IPS-18a (cell line): ENCODE measurements around the gene MFAP5.

Source experiments
- H3K27ac ChIP-seq: one replicate; pipeline ENCODE4 v1.5.1; 2013; ENCODE audit warnings: low read length
- H3K27me3 ChIP-seq: one replicate; pipeline ENCODE4 v1.6.1; 2013; ENCODE audit warnings: mild to moderate bottlenecking, low read length; ENCODE audit not compliant: control insufficient read depth, insufficient read depth
- H3K36me3 ChIP-seq: one replicate; pipeline ENCODE4 v1.6.1; 2013; ENCODE audit warnings: low read depth, low read length; ENCODE audit not compliant: control insufficient read depth
- H3K4me1 ChIP-seq: one replicate; pipeline ENCODE4 v1.6.1; 2013; ENCODE audit warnings: low read depth, low read length; ENCODE audit not compliant: control insufficient read depth
- H3K4me3 ChIP-seq: one replicate; pipeline ENCODE4 v1.5.1; 2013; ENCODE audit warnings: low read length
- H3K9ac ChIP-seq: one replicate; pipeline ENCODE4 v1.6.1; 2013; ENCODE audit warnings: mild to moderate bottlenecking, low read length, moderate library complexity
- H3K9me3 ChIP-seq: one replicate; pipeline ENCODE4 v1.6.1; 2013; ENCODE audit warnings: low read depth, low read length; ENCODE audit not compliant: control insufficient read depth

Gene MFAP5

GRCh38 chr12:8695116-8695515, 32.5 kb upstream of the MFAP5 start:
- Histone ChIP-seq H3K4me3 (no peak overlapping the region), H3K9me3 (no peaks in the 10 kb centered on the region), H3K4me1 (peaks cover 44% of the 10 kb centered on the region), H3K27ac (no peak overlapping the region), H3K36me3 (peaks cover 2% of the 10 kb centered on the region), H3K27me3 (no peaks in the 10 kb centered on the region), H3K9ac (no peak overlapping the region)

GRCh38 chr12:8692573-8692972, 29.9 kb upstream of the MFAP5 start:
- Histone ChIP-seq H3K9me3 (no peaks in the 10 kb centered on the region), H3K4me3 (peak overlapping the region; percentile 4), H3K4me1 (peaks cover 49% of the 10 kb centered on the region), H3K27me3 (no peaks in the 10 kb centered on the region), H3K36me3 (no peaks in the 10 kb centered on the region), H3K27ac (peak overlapping the region; percentile 85), H3K9ac (peak overlapping the region; percentile 47)

- no peaks in the 10 kb centered on the region for H3K9me3 ChIP-seq
- H3K4me3 ChIP-seq = no peak overlapping the region
- no peak overlapping the region for H3K27ac ChIP-seq
- H3K9ac ChIP-seq = peak overlapping the region; percentile 26
- peaks cover 48% of the 10 kb centered on the region for H3K4me1 ChIP-seq
- no peaks in the 10 kb centered on the region for H3K27me3 ChIP-seq
- no peaks in the 10 kb centered on the region for H3K36me3 ChIP-seq
Measured at GRCh38 chr12:8689681-8690080, 27.1 kb upstream of the MFAP5 start.

GRCh38 chr12:8687846-8688601, 25.4 kb upstream of the MFAP5 start:
- no peak overlapping the region for H3K4me3 ChIP-seq
- peak overlapping the region; percentile 39 for H3K9ac ChIP-seq
- H3K27ac ChIP-seq = no peak overlapping the region
- H3K36me3 ChIP-seq = no peaks in the 10 kb centered on the region
- H3K27me3 ChIP-seq = no peaks in the 10 kb centered on the region
- H3K9me3 ChIP-seq = no peaks in the 10 kb centered on the region
- peaks cover 46% of the 10 kb centered on the region for H3K4me1 ChIP-seq

- H3K9me3 ChIP-seq = no peaks in the 10 kb centered on the region
- peaks cover 36% of the 10 kb centered on the region for H3K4me1 ChIP-seq
- no peak overlapping the region for H3K9ac ChIP-seq
- no peaks in the 10 kb centered on the region for H3K36me3 ChIP-seq
- no peak overlapping the region for H3K4me3 ChIP-seq
- H3K27me3 ChIP-seq = no peaks in the 10 kb centered on the region
- H3K27ac ChIP-seq = no peak overlapping the region
Measured at GRCh38 chr12:8685051-8685450, 22.4 kb upstream of the MFAP5 start.

GRCh38 chr12:8681129-8681884, 18.7 kb upstream of the MFAP5 start:
- Histone ChIP-seq H3K4me1 (peaks cover 10% of the 10 kb centered on the region), H3K9ac (no peak overlapping the region), H3K27me3 (no peaks in the 10 kb centered on the region), H3K4me3 (no peak overlapping the region), H3K36me3 (no peaks in the 10 kb centered on the region), H3K27ac (no peak overlapping the region), H3K9me3 (no peaks in the 10 kb centered on the region)

GRCh38 chr12:8680533-8680932, 17.9 kb upstream of the MFAP5 start:
- no peak overlapping the region for H3K27ac ChIP-seq
- no peaks in the 10 kb centered on the region for H3K36me3 ChIP-seq
- H3K4me1 ChIP-seq = peaks cover 10% of the 10 kb centered on the region
- H3K9me3 ChIP-seq = no peaks in the 10 kb centered on the region
- H3K27me3 ChIP-seq = no peaks in the 10 kb centered on the region
- no peak overlapping the region for H3K9ac ChIP-seq
- H3K4me3 ChIP-seq = no peak overlapping the region

GRCh38 chr12:8678661-8679111, 16.1 kb upstream of the MFAP5 start:
- Histone ChIP-seq H3K36me3 (no peaks in the 10 kb centered on the region), H3K9ac (no peak overlapping the region), H3K27ac (no peak overlapping the region), H3K9me3 (no peaks in the 10 kb centered on the region), H3K4me1 (peaks cover 10% of the 10 kb centered on the region), H3K4me3 (no peak overlapping the region), H3K27me3 (no peaks in the 10 kb centered on the region)

GRCh38 chr12:8677362-8677761, 14.7 kb upstream of the MFAP5 start:
- Histone ChIP-seq H3K9ac (no peak overlapping the region), H3K27me3 (no peaks in the 10 kb centered on the region), H3K27ac (no peak overlapping the region), H3K36me3 (no peaks in the 10 kb centered on the region), H3K9me3 (no peaks in the 10 kb centered on the region), H3K4me3 (no peak overlapping the region), H3K4me1 (peaks cover 10% of the 10 kb centered on the region)

GRCh38 chr12:8676651-8677050, 14.0 kb upstream of the MFAP5 start:
- H3K27ac ChIP-seq = no peak overlapping the region
- H3K4me3 ChIP-seq = no peak overlapping the region
- no peaks in the 10 kb centered on the region for H3K27me3 ChIP-seq
- H3K36me3 ChIP-seq = no peaks in the 10 kb centered on the region
- peaks cover 6% of the 10 kb centered on the region for H3K4me1 ChIP-seq
- H3K9me3 ChIP-seq = no peaks in the 10 kb centered on the region
- H3K9ac ChIP-seq = no peak overlapping the region

- H3K4me3 ChIP-seq = no peak overlapping the region
- H3K9me3 ChIP-seq = no peaks in the 10 kb centered on the region
- H3K36me3 ChIP-seq = no peaks in the 10 kb centered on the region
- H3K4me1 ChIP-seq = no peaks in the 10 kb centered on the region
- no peaks in the 10 kb centered on the region for H3K27me3 ChIP-seq
- H3K27ac ChIP-seq = no peak overlapping the region
- H3K9ac ChIP-seq = no peak overlapping the region
Measured at GRCh38 chr12:8675591-8676036, 13.0 kb upstream of the MFAP5 start.
